Amygdala (tissue), 56 donors: ENCODE measurements around the gene SOHLH1.

Experiments used
- DNase-seq, 56 donors: peaks; one replicate each; lab custom pipeline; 2025; lab: John Stamatoyannopoulos, UW

The SOHLH1 gene

GRCh38 chr9:135699440-135699839 lies at the start of gene SOHLH1:
Gene SOHLH1 (minus strand): TSS chr9:135699481. CDS start chr9:135699467, 14 bp downstream.
- DNase-seq = no peak

- no peak for DNase-seq
These were observed 49.4 kb upstream of the SOHLH1 start for GRCh38 chr9:135748676-135749075.

GRCh38 chr9:135747311-135747710 lies 48.0 kb upstream of the SOHLH1 start:
- DNase-seq = no peak

- DNase-seq = no peak
These were observed 47.3 kb upstream of the SOHLH1 start for GRCh38 chr9:135746565-135746964.

- DNase-seq = no peak
These were observed 46.5 kb upstream of the SOHLH1 start for GRCh38 chr9:135745686-135746324.

- no peak for DNase-seq
These were observed 45.9 kb upstream of the SOHLH1 start for GRCh38 chr9:135745189-135745588.

GRCh38 chr9:135744333-135745070 lies 45.2 kb upstream of the SOHLH1 start:
- DNase-seq = no peak

GRCh38 chr9:135743546-135744332 lies 44.5 kb upstream of the SOHLH1 start:
- no peak for DNase-seq

GRCh38 chr9:135743021-135743420 lies 43.7 kb upstream of the SOHLH1 start:
- DNase-seq = no peak

- no peak for DNase-seq
These were observed 42.3 kb upstream of the SOHLH1 start for GRCh38 chr9:135741276-135742219.

GRCh38 chr9:135739271-135740220 lies 40.3 kb upstream of the SOHLH1 start:
- DNase-seq = no peak

GRCh38 chr9:135737840-135738521 lies 38.7 kb upstream of the SOHLH1 start:
- DNase-seq = no peak

GRCh38 chr9:135736979-135737839 lies 37.9 kb upstream of the SOHLH1 start:
- DNase-seq = no peak

GRCh38 chr9:135736272-135736978 lies 37.1 kb upstream of the SOHLH1 start:
- peak in 3 of 56 donors; percentile 7 to 31 (median 18) for DNase-seq

GRCh38 chr9:135734616-135735144 lies 35.4 kb upstream of the SOHLH1 start:
- no peak for DNase-seq

- DNase-seq = no peak
These were observed 33.4 kb upstream of the SOHLH1 start for GRCh38 chr9:135732569-135733257.
